ENCODE data around the gene PPFIBP1.

GRCh38 chr12:27709212-27709931 is 185.4 kb downstream of the PPFIBP1 start:
- TF ChIP-seq POLR2A (IDR thresholded peaks at IDR 0.05) (no peak), CTCF (IDR thresholded peaks at IDR 0.05) (no peak)
